ENCODE measurements around the gene KIAA0825. TPM values are rescaled to one million over a fixed set of nuclear protein-coding genes. Genes with fewer than 3 reads are reported as not detected.

The KIAA0825 gene
- total and polyA plus RNA-seq, 2 of the 8 experiments (the other 6 are each of a cell fraction or from before 2014, with no cell fraction given) = 0.60 to 1.0 TPM

DNA sequence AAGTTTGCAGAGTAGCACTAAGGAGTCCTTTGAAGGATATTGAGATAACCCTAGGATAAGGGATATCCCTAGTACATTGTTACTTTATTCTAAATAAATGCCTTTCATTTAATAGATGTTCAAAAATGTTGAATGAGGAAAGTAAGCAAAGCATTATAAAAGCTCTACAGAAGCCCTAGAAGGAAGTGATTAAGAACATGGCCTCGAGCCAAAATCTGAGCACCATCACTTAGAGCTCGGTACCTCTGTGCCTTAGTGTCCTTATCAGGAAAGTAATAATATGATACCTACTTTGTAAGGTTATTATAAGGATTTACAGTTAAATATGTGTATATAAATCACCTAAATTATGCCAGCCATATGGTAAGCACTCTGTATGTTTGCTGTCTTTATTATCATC lies 242.6 kb downstream of the KIAA0825 start:
- H3K4ac ChIP-seq (replicated peaks; ENCODE audit: insufficient read length, low read depth, low read length) = no peak overlapping the region
- no peak overlapping the region for H3K14ac ChIP-seq (ENCODE audit: insufficient read length)
- no peaks in the 10 kb centered on the region for H3K36me3 ChIP-seq (ENCODE audit: control insufficient read depth in 2 of 4, insufficient read depth in 4 of 4, low read length in 3 of 4)
- H2AFZ ChIP-seq (ENCODE audit: low read length) = no peak overlapping the region
- POLR2A ChIA-PET (ENCODE audit: partially characterized antibody) = interaction anchor here (1.8 to 3.9 kb wide), 4 partner anchors 10 to 21 kb away, joined by 6 to 19 read pairs (median 10); no protein-coding TSS in a partner anchor
- no peak overlapping the region for H2BK120ac ChIP-seq (replicated peaks; ENCODE audit: low read depth, low read length)
- H3K27ac ChIP-seq (ENCODE audit: low read depth, low read length) = no peak overlapping the region
- H2BK20ac ChIP-seq (ENCODE audit: low read length) = no peak overlapping the region
- no peak overlapping the region for H3K23ac ChIP-seq (ENCODE audit: insufficient read length)
- H3K4me3 ChIP-seq (ENCODE audit: extremely low read depth in 1 of 4, insufficient read depth in 2 of 4, low read depth in 3 of 4, low read length in 4 of 4) = no peak overlapping the region
- no peaks in the 10 kb centered on the region for H3K23me2 ChIP-seq (ENCODE audit: low read depth, low read length)
- no peak overlapping the region for H3K4me2 ChIP-seq (ENCODE audit: insufficient read depth in 1 of 2, low read depth in 2 of 2, low read length in 2 of 2)
- no peak overlapping the region for H4K5ac ChIP-seq (ENCODE audit: insufficient read length, low read depth, low read length)
- no peaks in the 10 kb centered on the region for H3K79me1 ChIP-seq (ENCODE audit: low read depth, low read length)
- H3K9ac ChIP-seq (replicated peaks in 1 of 4; ENCODE audit: extremely low read depth in 1 of 4, low read depth in 3 of 4, low read length in 3 of 4) = no peak overlapping the region
- H3K4me1 ChIP-seq (replicated peaks in 1 of 4; ENCODE audit: control insufficient read depth in 3 of 4, insufficient read depth in 4 of 4, low read length in 3 of 4) = peaks cover 0 to 4% (median 3%) of the 10 kb centered on the region in 4 experiments; a peak in 3 of 7 replicates
- H3K79me2 ChIP-seq (ENCODE audit: control insufficient read depth in 1 of 2, insufficient read depth in 2 of 2, low read length in 2 of 2) = no peaks in the 10 kb centered on the region
- no peak overlapping the region for H2AK5ac ChIP-seq (ENCODE audit: low read depth, low read length)
- DNase-seq (ENCODE audit: low read depth in 1 of 2, low spot score in 2 of 2) (no peak), FAIRE-seq (no peak)
- no peak overlapping the region for H4K91ac ChIP-seq (replicated peaks; ENCODE audit: insufficient read length, low read length)
- no peaks in the 10 kb centered on the region for H3K27me3 ChIP-seq (replicated peaks in 1 of 4; ENCODE audit: control insufficient read depth in 3 of 4, extremely low read depth in 1 of 4, insufficient read depth in 3 of 4, low read length in 3 of 4)
- CTCF ChIA-PET (ENCODE audit: partially characterized antibody) = interaction anchor here (0.6 to 1.1 kb wide), 2 partner anchors 10 to 783 kb away, joined by 3 to 5 read pairs; no protein-coding TSS in a partner anchor
- peaks cover 0 to 3% of the 10 kb centered on the region in 2 experiments; a peak in 1 of 4 replicates for H3K9me3 ChIP-seq (ENCODE audit: insufficient read depth in 2 of 2, low read depth in 1 of 2, low read length in 1 of 2)
- H4K20me1 ChIP-seq (replicated peaks in 1 of 2; ENCODE audit: control insufficient read depth in 1 of 2, insufficient read depth in 2 of 2, low read length in 2 of 2) = no peaks in the 10 kb centered on the region
- no peak overlapping the region for H2BK5ac ChIP-seq (ENCODE audit: low read depth, low read length)
- H2BK15ac ChIP-seq (ENCODE audit: low read length) = no peak overlapping the region
- TF ChIP-seq POLR2AphosphoS5 (IDR thresholded peaks at IDR 0.05; ENCODE audit: low read depth, low read length) (no peak), SUZ12 (IDR thresholded peaks at IDR 0.05; ENCODE audit: low read length) (no peak)
- WGBS, 2 experiments (ENCODE audit: extremely low coverage in 1 of 2, insufficient coverage in 1 of 2, insufficient read length in 1 of 2, insufficient replicate concordance in 2 of 2, low coverage in 1 of 2, low lambda C conversion rate in 2 of 2, missing lambda C conversion rate in 1 of 2) = 93% methylated on average over 2 of the region's 2 CpGs; no CpG with 5 or more reads in 1 of the 2 experiments
- no peak overlapping the region for H4K8ac ChIP-seq (ENCODE audit: extremely low read depth, insufficient read depth, low read length)
- H2BK12ac ChIP-seq (ENCODE audit: low read depth, low read length) = no peak overlapping the region
- H3K18ac ChIP-seq (ENCODE audit: extremely low read depth, low read length) = no peak overlapping the region
- no peak overlapping the region for H3K56ac ChIP-seq (replicated peaks; ENCODE audit: insufficient read length, low read depth, low read length)
